GM23338 (cell line): ENCODE measurements around the gene MTHFR. TPM values are rescaled to one million over a fixed set of nuclear protein-coding genes. Genes with fewer than 3 reads are reported as not detected.
A peak's percentile ranks its signal among the peaks of the same experiment; 100 is the strongest.

Source experiments
- ATAC-seq: fragments of 200-7000 bp; cut with Tn5 transposase; 3 replicates; pipeline ENCODE4 v1.9.1; 2020
- DNase-seq: peaks from one replicate; pipeline ENCODE4 v3.0.0-alpha.2; 2015; ENCODE audit warnings: low spot score
- H2AFZ ChIP-seq: fragments of 200-600 bp; sonication (generic); 2 replicates; pipeline ENCODE4 v1.8.0; 2016; ENCODE audit warnings: antibody characterized with exemption, mild to moderate bottlenecking, moderate library complexity
- H3F3A ChIP-seq: fragments of 200-600 bp; sonication (generic); replicated peaks from 2 replicates; pipeline ENCODE4 v1.8.0; 2017; ENCODE audit warnings: antibody characterized with exemption, mixed run types, low read depth
- H3K27ac ChIP-seq: fragments of 200-600 bp; sonication (generic); 2 replicates; pipeline ENCODE4 v1.6.1; 2016; ENCODE audit warnings: low read depth
- H3K27me3 ChIP-seq: fragments of 200-600 bp; sonication (generic); 2 replicates; pipeline ENCODE4 v1.8.0; 2016; ENCODE audit warnings: mild to moderate bottlenecking, mixed run types, moderate library complexity; ENCODE audit not compliant: insufficient read depth
- H3K36me3 ChIP-seq: fragments of 200-600 bp; sonication (generic); 2 replicates; pipeline ENCODE4 v1.8.0; 2016; ENCODE audit warnings: mild to moderate bottlenecking; ENCODE audit not compliant: insufficient read depth
- H3K4me1 ChIP-seq: fragments of 200-600 bp; sonication (generic); 2 replicates; pipeline ENCODE4 v1.8.0; 2016; ENCODE audit warnings: mild to moderate bottlenecking, moderate library complexity; ENCODE audit not compliant: insufficient read depth
- H3K4me2 ChIP-seq: fragments of 200-600 bp; sonication (generic); 2 replicates; pipeline ENCODE4 v1.7.1; 2017; ENCODE audit warnings: mixed run types
- H3K4me3 ChIP-seq: fragments of 200-600 bp; sonication (generic); 2 replicates; pipeline ENCODE4 v1.6.1; 2016; ENCODE audit warnings: mixed run types
- H3K79me2 ChIP-seq: fragments of 200-600 bp; sonication (generic); replicated peaks from 2 replicates; pipeline ENCODE4 v1.8.0; 2017; ENCODE audit warnings: mild to moderate bottlenecking; ENCODE audit not compliant: insufficient read depth
- H3K9me2 ChIP-seq: fragments of 200-600 bp; sonication (generic); 2 replicates; pipeline ENCODE4 v1.8.0; 2017; ENCODE audit not compliant: insufficient read depth
- H4K20me1 ChIP-seq: fragments of 200-600 bp; sonication (generic); replicated peaks from 2 replicates; pipeline ENCODE4 v1.8.0; 2017; ENCODE audit warnings: mild to moderate bottlenecking; ENCODE audit not compliant: insufficient read depth
- H3K27ac Mint-ChIP-seq: 2 replicates; pipeline ENCODE4 v1.8.0; 2020; ENCODE audit warnings: inconsistent platforms, mild to moderate bottlenecking, moderate library complexity, mixed read lengths
- H3K27me3 Mint-ChIP-seq: 3 replicates; pipeline ENCODE4 v1.8.0; 2022; ENCODE audit warnings: low read depth, mild to moderate bottlenecking, moderate library complexity, mixed read lengths, inconsistent platforms; ENCODE audit not compliant: insufficient read depth, poor library complexity
- H3K36me3 Mint-ChIP-seq: 3 replicates; pipeline ENCODE4 v1.8.0; 2021; ENCODE audit warnings: low read depth, mild to moderate bottlenecking, inconsistent platforms, moderate library complexity, mixed read lengths
- H3K4me1 Mint-ChIP-seq: 3 replicates; pipeline ENCODE4 v1.8.0; 2020; ENCODE audit warnings: mild to moderate bottlenecking, inconsistent platforms, mixed read lengths
- H3K4me3 Mint-ChIP-seq: 3 replicates; pipeline ENCODE4 v1.8.0; 2021; ENCODE audit warnings: moderate library complexity, mild to moderate bottlenecking, inconsistent platforms, mixed read lengths
- H3K9me3 Mint-ChIP-seq: 3 replicates; pipeline ENCODE4 v1.8.0; 2020; ENCODE audit warnings: moderate library complexity, mild to moderate bottlenecking, inconsistent platforms, mixed read lengths
- CREB1 ChIP-seq: fragments of 250-450 bp; sonication (Bioruptor Pico); IDR thresholded peaks from 2 replicates; pipeline ENCODE4 v1.5.0; 2020; ENCODE audit warnings: low read depth, mild to moderate bottlenecking, moderate library complexity
- EZH2 ChIP-seq: fragments of 200-600 bp; sonication (generic); IDR thresholded peaks from one replicate; pipeline ENCODE4 v1.8.0; 2017; ENCODE audit warnings: antibody characterized with exemption, mild to moderate bottlenecking, low read depth; ENCODE audit not compliant: unreplicated experiment
- JUNB ChIP-seq: IDR thresholded peaks from one replicate; pipeline ENCODE4 v1.6.1; 2016; ENCODE audit warnings: antibody characterized with exemption; ENCODE audit not compliant: unreplicated experiment
- POLR2AphosphoS5 ChIP-seq: IDR thresholded peaks from 2 replicates; pipeline ENCODE4 v1.6.1; 2016; ENCODE audit warnings: antibody characterized with exemption, low read depth
- ZNF114 ChIP-seq: fragments of 250-450 bp; sonication (Bioruptor Pico); IDR thresholded peaks from 2 replicates; pipeline ENCODE4 v1.5.0; 2020; ENCODE audit warnings: mild to moderate bottlenecking, moderate library complexity
- ZNF331 ChIP-seq: fragments of 250-450 bp; sonication (Bioruptor Pico); IDR thresholded peaks from 2 replicates; pipeline ENCODE4 v1.5.0; 2020; ENCODE audit warnings: low read depth, mild to moderate bottlenecking, moderate library complexity
- long read RNA-seq: library from polyadenylated mRNA; unstranded; transcript quantifications from one replicate; pipeline ENCODE4 v2.0.0, GENCODE V29; 2020; ENCODE audit not compliant: unreplicated experiment
- polyA plus RNA-seq: library from polyadenylated mRNA; unstranded; fragments of >200 nt; fragmentation: Nextera tagmentation; extraction: Ambion mirVana; gene quantifications from 2 replicates; pipeline ENCODE4 v1.2.1, GENCODE V29; 2016
- total RNA-seq: library from RNA; depleted of rRNA; stranded (reverse); fragments of >200 nt; shearing (Covaris generic); gene quantifications from 2 replicates; pipeline ENCODE4 v1.2.3, GENCODE V29; 2014; rRNA removed
- TF ChIP-seq, protein P1 (sequence below), 2 experiments: fragments of 200-600 bp in 1 of 2; sonication (generic) in 1 of 2; conservative IDR thresholded peaks; 2 replicates each; pipeline versions ENCODE4 v1.5.1 to v1.6.1; 2016 to 2017; ENCODE audit warnings: antibody characterized with exemption in 2 of 2, low read depth in 2 of 2, mild to moderate bottlenecking in 2 of 2, moderate library complexity in 1 of 2
- TF ChIP-seq, protein P2 (sequence below): IDR thresholded peaks from one replicate; pipeline ENCODE4 v1.6.1; 2018; ENCODE audit warnings: antibody characterized with exemption; ENCODE audit not compliant: unreplicated experiment
- TF ChIP-seq, protein P3 (sequence below): IDR thresholded peaks from 2 replicates; pipeline ENCODE4 v1.6.1; 2016; ENCODE audit warnings: antibody characterized with exemption

The MTHFR gene
- 21.6 and 26.4 TPM in 2 replicates for total RNA-seq
- 5.7 and 6.9 TPM in 2 replicates for polyA plus RNA-seq
- long read RNA-seq, partial matches to known transcripts = 0 of 1 reads
- long read RNA-seq, other reads (novel, unspliced or antisense) = 1 of 1 reads

DNA sequence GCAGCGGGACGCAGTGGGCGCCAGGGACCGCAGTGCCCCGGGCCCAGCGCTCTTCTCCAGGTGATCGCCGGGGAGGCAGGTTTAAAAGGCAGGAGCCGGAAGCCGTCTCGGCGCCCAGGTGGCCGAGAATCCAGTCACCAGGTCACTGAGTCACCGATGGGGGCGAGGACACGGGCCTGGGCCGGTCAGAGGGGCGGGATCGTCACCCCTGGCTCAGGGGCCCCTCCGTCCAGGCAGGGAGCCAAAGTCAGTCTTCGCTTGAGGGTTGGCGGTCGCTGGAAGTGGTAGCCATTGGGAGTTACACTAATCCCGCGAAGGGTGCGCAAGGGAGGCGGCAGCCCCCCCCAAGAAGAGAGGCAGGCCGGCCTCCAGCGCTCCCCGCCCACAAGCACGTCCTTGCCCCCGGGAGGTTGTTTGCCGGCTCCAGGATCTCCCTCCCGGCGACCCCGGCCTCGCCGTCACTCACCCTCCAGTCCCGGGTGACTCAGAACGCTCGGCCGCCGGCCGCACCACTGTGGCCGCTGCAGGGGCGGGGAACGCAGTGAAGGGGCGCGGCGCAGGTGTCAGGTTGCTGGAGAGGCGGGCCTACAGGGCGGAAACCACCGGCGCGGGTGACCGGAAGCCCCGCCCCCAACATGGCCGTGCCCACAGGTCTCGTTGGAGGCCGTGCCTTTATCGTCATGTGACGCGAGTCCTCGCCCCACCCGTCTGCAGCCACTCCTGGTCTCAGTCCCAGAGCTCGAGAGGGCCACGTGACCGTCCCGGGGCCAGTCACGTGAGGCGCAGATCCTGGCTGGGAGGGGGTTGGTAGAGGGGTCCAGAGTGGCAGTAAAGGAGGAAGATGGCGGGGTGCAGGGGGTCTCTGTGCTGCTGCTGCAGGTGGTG, at the start of gene MTHFR, which contains the start of gene CLCN6:
Gene MTHFR (minus strand): TSS at position 543 of the 885 bp plus-strand sequence. CDS start 2,848 bp downstream, outside the sequence.
Gene CLCN6 (plus strand): TSS at position 770 of the 885 bp plus-strand sequence. CDS start 72 bp downstream, at position 842.
- Mint-ChIP-seq H3K9me3 (peaks cover 2% of the 10 kb centered on the region; the same call in 1 of the 3 replicates), H3K27ac (peak within 1 kb of the TSS; percentile 96), H3K27me3 (peaks cover 12% of the 10 kb centered on the region), H3K36me3 (peaks cover 40% of the 10 kb centered on the region), H3K4me1 (peaks cover 53% of the 10 kb centered on the region), H3K4me3 (peak within 1 kb of the TSS; percentile 92)
- Histone ChIP-seq H3K9me2 (no peaks in the 10 kb centered on the region), H3K79me2 (peaks cover 55% of the 10 kb centered on the region), H3K27me3 (no peaks in the 10 kb centered on the region), H2AFZ (peak within 1 kb of the TSS; percentile 87), H3K4me1 (peaks cover 36% of the 10 kb centered on the region), H4K20me1 (peaks cover 14% of the 10 kb centered on the region), H3F3A (peaks cover 22% of the 10 kb centered on the region; the same call in 1 of the 2 replicates), H3K4me2 (peak within 1 kb of the TSS; percentile 100), H3K4me3 (peak within 1 kb of the TSS; percentile 98), H3K36me3 (peaks cover 13% of the 10 kb centered on the region), H3K27ac (peak within 1 kb of the TSS; percentile 94)
- no peak for TF ChIP-seq ZNF114 (CRISPR knock-in tag)
- TF ChIP-seq CREB1 (CRISPR knock-in tag) = peak; percentile 88
- peak; percentile 84 for TF ChIP-seq POLR2AphosphoS5
- TF ChIP-seq ZNF331 (CRISPR knock-in tag) = no peak
- DNase-seq = peak; percentile 99
- peak; percentile 87 for ATAC-seq

DNA sequence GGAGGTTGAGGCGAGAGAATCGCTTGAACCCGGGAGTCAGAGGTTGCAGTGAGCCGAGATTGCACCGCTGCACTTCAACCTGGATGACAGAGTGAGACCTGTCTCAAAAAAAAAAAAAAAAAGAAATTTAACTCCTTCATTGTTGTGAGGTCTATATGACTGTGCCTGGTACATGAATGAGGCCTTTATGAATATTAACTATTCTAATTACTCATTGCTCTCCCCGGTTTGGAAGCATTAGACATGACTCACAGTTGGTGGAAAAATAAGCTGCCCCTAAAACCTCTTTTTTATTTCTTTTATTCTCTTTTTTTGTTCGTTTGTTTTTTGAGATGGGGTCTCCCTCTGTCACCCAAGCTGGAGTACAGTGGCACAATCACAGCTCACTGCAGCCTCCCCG, 49.7 kb upstream of the MTHFR start:
- Histone ChIP-seq H3K79me2 (no peaks in the 10 kb centered on the region), H3K9me2 (no peaks in the 10 kb centered on the region), H3K36me3 (no peaks in the 10 kb centered on the region), H3K4me2 (no peak overlapping the region), H3K27ac (no peak overlapping the region), H3K4me3 (no peak overlapping the region), H3K4me1 (no peaks in the 10 kb centered on the region), H3F3A (no peaks in the 10 kb centered on the region), H3K27me3 (peaks cover 24% of the 10 kb centered on the region), H2AFZ (no peak overlapping the region), H4K20me1 (no peaks in the 10 kb centered on the region)
- Mint-ChIP-seq H3K4me3 (no peak overlapping the region), H3K9me3 (no peaks in the 10 kb centered on the region), H3K36me3 (no peaks in the 10 kb centered on the region), H3K27me3 (peaks cover 20% of the 10 kb centered on the region), H3K27ac (no peak overlapping the region), H3K4me1 (peaks cover 7% of the 10 kb centered on the region; the same call in 1 of the 3 replicates)
- no peak for DNase-seq
- no peak for ATAC-seq
- TF ChIP-seq JUNB (no peak), EZH2 (no peak), ZNF331 (CRISPR knock-in tag) (no peak), CREB1 (CRISPR knock-in tag) (no peak)
- TF ChIP-seq, protein P1, sequence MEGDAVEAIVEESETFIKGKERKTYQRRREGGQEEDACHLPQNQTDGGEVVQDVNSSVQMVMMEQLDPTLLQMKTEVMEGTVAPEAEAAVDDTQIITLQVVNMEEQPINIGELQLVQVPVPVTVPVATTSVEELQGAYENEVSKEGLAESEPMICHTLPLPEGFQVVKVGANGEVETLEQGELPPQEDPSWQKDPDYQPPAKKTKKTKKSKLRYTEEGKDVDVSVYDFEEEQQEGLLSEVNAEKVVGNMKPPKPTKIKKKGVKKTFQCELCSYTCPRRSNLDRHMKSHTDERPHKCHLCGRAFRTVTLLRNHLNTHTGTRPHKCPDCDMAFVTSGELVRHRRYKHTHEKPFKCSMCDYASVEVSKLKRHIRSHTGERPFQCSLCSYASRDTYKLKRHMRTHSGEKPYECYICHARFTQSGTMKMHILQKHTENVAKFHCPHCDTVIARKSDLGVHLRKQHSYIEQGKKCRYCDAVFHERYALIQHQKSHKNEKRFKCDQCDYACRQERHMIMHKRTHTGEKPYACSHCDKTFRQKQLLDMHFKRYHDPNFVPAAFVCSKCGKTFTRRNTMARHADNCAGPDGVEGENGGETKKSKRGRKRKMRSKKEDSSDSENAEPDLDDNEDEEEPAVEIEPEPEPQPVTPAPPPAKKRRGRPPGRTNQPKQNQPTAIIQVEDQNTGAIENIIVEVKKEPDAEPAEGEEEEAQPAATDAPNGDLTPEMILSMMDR (conservative IDR thresholded peaks at IDR 0.05; ENCODE audit: low read depth in 2 of 2) = no peak
- TF ChIP-seq, protein P2, sequence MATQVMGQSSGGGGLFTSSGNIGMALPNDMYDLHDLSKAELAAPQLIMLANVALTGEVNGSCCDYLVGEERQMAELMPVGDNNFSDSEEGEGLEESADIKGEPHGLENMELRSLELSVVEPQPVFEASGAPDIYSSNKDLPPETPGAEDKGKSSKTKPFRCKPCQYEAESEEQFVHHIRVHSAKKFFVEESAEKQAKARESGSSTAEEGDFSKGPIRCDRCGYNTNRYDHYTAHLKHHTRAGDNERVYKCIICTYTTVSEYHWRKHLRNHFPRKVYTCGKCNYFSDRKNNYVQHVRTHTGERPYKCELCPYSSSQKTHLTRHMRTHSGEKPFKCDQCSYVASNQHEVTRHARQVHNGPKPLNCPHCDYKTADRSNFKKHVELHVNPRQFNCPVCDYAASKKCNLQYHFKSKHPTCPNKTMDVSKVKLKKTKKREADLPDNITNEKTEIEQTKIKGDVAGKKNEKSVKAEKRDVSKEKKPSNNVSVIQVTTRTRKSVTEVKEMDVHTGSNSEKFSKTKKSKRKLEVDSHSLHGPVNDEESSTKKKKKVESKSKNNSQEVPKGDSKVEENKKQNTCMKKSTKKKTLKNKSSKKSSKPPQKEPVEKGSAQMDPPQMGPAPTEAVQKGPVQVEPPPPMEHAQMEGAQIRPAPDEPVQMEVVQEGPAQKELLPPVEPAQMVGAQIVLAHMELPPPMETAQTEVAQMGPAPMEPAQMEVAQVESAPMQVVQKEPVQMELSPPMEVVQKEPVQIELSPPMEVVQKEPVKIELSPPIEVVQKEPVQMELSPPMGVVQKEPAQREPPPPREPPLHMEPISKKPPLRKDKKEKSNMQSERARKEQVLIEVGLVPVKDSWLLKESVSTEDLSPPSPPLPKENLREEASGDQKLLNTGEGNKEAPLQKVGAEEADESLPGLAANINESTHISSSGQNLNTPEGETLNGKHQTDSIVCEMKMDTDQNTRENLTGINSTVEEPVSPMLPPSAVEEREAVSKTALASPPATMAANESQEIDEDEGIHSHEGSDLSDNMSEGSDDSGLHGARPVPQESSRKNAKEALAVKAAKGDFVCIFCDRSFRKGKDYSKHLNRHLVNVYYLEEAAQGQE = no peak
- TF ChIP-seq, protein P3, sequence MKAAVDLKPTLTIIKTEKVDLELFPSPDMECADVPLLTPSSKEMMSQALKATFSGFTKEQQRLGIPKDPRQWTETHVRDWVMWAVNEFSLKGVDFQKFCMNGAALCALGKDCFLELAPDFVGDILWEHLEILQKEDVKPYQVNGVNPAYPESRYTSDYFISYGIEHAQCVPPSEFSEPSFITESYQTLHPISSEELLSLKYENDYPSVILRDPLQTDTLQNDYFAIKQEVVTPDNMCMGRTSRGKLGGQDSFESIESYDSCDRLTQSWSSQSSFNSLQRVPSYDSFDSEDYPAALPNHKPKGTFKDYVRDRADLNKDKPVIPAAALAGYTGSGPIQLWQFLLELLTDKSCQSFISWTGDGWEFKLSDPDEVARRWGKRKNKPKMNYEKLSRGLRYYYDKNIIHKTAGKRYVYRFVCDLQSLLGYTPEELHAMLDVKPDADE = no peak
